BLaER1 treated with 17β-estradiol and CSF1 and Interleukin-3, amounts not matched to agents 10 nM and 100 nM (cell line): ENCODE measurements around the gene PRR18.

Source experiments
- H3K27ac ChIP-seq, 11 experiments: shearing (Covaris generic); formaldehyde crosslinking; 2 replicates each; pipeline ENCODE4 v1.8.1; 2022
- H3K27me3 ChIP-seq, 11 experiments: shearing (Covaris generic); formaldehyde crosslinking; 2 replicates each; pipeline ENCODE4 v1.8.1; 2022
- H3K36me3 ChIP-seq, 11 experiments: shearing (Covaris generic); formaldehyde crosslinking; 2 replicates each; pipeline ENCODE4 v1.8.1; 2022
- H3K4me1 ChIP-seq, 10 experiments: shearing (Covaris generic); formaldehyde crosslinking; 2 replicates each; pipeline ENCODE4 v1.8.1; 2022
- H3K4me2 ChIP-seq, 11 experiments: shearing (Covaris generic); formaldehyde crosslinking; 2 replicates each; pipeline ENCODE4 v1.8.1; 2022
- H3K4me3 ChIP-seq, 10 experiments: shearing (Covaris generic); formaldehyde crosslinking; 2 replicates each; pipeline ENCODE4 v1.8.1; 2022
- H3K9ac ChIP-seq, 11 experiments: shearing (Covaris generic); formaldehyde crosslinking; 2 replicates each; pipeline ENCODE4 v1.8.1; 2022
- H3K9me3 ChIP-seq, 11 experiments: shearing (Covaris generic); formaldehyde crosslinking; replicated peaks in 1 of 11; 2 replicates each; pipeline ENCODE4 v1.8.1; 2022
- H4K20me1 ChIP-seq, 11 experiments: shearing (Covaris generic); formaldehyde crosslinking; 2 replicates each; pipeline ENCODE4 v1.8.1; 2022
- Cebpa-rat ChIP-seq, 11 experiments: shearing (Covaris generic); IDR thresholded peaks; 2 replicates each; pipeline ENCODE4 v1.8.1; 2022

The PRR18 gene

DNA sequence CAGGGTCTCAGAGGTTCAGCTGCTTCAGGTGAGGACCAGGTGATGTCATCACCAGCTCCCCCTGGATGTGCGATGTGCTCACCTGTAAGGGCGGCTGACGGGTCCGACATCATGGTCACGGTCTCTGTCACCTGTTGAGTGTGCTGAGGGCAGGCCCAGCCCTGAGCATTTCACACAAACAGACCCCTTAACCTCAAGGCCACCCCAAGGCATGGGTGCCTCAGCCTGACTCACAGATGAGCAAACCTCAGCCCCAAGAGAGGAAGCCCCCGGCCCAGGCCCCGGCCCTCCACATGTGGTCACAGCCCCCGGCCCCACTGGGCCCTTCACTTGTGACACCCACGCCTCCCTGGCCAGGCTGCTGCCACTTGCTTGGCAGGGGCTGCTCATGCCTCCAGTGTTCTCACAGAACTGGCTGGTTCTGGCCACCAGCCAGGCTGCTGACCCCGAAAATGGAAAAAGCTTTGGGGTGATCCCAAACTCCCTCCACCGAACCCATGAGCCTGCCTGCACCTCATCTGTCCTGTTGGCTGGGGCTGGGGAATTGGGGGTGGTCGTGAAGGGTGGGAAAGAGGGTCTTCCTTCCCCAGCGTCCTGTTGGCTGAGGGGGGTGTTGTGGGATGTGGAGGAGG lies 33.3 kb downstream of the PRR18 start:
- Histone ChIP-seq H4K20me1 (no peaks in the 10 kb centered on the region; a peak in 1 of 22 replicates), H3K27ac (no peak overlapping the region), H3K4me1 (peaks cover 0 to 3% (median 0%) of the 10 kb centered on the region in 10 experiments; a peak in 1 of 20 replicates), H3K4me3 (no peak overlapping the region), H3K9ac (no peak overlapping the region), H3K36me3 (no peaks in the 10 kb centered on the region), H3K27me3 (no peaks in the 10 kb centered on the region), H3K9me3 (no peaks in the 10 kb centered on the region), H3K4me2 (no peak overlapping the region)
- no peak for TF ChIP-seq Cebpa-rat (IDR thresholded peaks at IDR 0.05)

DNA sequence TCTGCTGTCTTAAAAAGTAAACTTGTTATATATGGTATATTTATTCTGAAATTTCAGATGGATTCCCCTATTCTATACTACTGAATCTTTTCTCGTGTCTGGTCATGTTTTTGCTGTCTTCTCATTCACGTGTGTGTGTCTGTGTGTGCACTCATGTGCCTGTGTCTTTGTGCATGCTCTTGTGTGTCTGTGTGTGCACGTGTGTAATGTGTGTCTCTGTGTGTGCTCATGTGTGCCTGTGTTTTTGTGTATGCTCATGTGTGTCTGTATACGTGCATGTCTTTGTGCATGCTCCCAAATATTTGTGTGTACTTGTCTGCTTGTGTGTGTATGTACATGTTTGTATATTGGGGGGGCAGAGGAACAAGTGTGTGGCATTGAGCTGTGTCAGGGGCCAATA lies 34.0 kb downstream of the PRR18 start:
- Histone ChIP-seq H3K4me3 (no peak overlapping the region), H4K20me1 (no peaks in the 10 kb centered on the region; a peak in 1 of 22 replicates), H3K27ac (no peak overlapping the region), H3K36me3 (no peaks in the 10 kb centered on the region), H3K4me1 (peaks cover 0 to 3% (median 0%) of the 10 kb centered on the region in 10 experiments; a peak in 1 of 20 replicates), H3K9ac (no peak overlapping the region), H3K9me3 (no peaks in the 10 kb centered on the region), H3K27me3 (no peaks in the 10 kb centered on the region), H3K4me2 (no peak overlapping the region)
- no peak for TF ChIP-seq Cebpa-rat (IDR thresholded peaks at IDR 0.05)

- H4K20me1 ChIP-seq, result no peaks in the 10 kb centered on the region
- H3K4me1 ChIP-seq, result peaks cover 0 to 3% (median 0%) of the 10 kb centered on the region in 10 experiments; a peak in 1 of 20 replicates
- TF ChIP-seq Cebpa-rat (IDR thresholded peaks at IDR 0.05), result no peak
- H3K9ac ChIP-seq, result no peak overlapping the region
- H3K4me2 ChIP-seq, result no peak overlapping the region
- no peak overlapping the region for H3K4me3 ChIP-seq
- H3K36me3 ChIP-seq, result no peaks in the 10 kb centered on the region
- H3K27me3 ChIP-seq, result no peaks in the 10 kb centered on the region
- no peak overlapping the region for H3K27ac ChIP-seq
- H3K9me3 ChIP-seq, result no peaks in the 10 kb centered on the region
Measured at GRCh38 chr6:166271376-166271765, 36.8 kb downstream of the PRR18 start.

DNA sequence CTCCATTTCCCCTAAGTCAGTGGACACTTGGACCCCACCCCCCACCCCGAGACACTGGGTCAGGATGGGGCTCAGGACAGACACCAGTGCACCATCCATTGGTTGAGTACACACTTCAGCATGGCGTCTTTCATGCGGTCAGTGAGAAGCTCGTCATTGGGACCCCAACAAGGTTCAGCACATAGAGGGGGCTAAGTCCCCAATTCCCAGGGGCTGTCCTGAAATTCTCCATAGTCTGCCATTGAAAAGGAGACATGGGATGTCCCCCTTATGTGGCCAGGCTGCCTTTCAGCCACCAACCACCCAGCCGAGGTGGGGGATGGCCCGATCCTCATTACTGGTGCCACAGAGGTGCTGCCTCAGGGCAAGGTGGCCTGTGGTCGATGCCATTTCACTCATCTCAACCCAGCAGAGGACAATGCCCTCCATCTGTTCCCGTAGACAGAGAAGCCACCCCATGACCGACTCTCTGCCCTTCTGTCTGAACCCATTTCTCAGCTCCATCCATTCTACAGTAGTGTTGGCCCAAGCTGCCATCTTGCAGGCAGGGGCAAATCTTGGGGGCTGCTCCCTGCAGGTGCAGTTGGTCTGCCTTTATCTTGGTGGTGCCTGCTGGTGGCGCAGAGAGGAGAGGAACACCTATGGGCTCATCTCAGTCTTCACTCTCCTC lies 37.4 kb downstream of the PRR18 start:
- no peak overlapping the region for H3K4me2 ChIP-seq
- no peaks in the 10 kb centered on the region for H4K20me1 ChIP-seq
- no peaks in the 10 kb centered on the region for H3K27me3 ChIP-seq
- H3K4me3 ChIP-seq, result no peak overlapping the region
- TF ChIP-seq Cebpa-rat (IDR thresholded peaks at IDR 0.05), result no peak
- no peaks in the 10 kb centered on the region; a peak in 1 of 20 replicates for H3K4me1 ChIP-seq
- H3K9me3 ChIP-seq, result no peaks in the 10 kb centered on the region
- no peak overlapping the region for H3K27ac ChIP-seq
- no peak overlapping the region for H3K9ac ChIP-seq
- no peaks in the 10 kb centered on the region for H3K36me3 ChIP-seq

- H3K9me3 ChIP-seq, result no peaks in the 10 kb centered on the region
Measured at GRCh38 chr6:166269301-166270039, 38.7 kb downstream of the PRR18 start.

DNA sequence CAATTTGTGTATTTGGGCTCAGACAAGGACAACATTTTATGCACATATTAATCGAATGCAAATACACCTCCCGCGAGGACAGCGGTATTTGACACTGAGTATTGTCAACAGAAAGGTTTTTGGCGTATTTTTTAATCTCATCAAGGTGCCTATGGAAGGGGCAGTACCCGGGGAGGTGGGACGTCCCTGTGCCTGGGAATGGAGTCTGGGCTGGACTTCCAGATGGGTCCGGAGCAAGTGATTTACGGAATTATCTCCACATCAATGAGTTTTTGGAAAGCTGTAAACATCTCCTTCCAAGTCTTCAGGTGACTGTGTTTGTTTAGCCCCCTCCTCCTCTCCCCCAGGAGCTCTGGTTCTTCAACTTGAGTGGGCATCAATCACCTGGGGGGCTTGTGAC lies 39.8 kb downstream of the PRR18 start:
- H3K4me3 ChIP-seq, result no peak overlapping the region
- no peak overlapping the region for H3K9ac ChIP-seq
- H3K27me3 ChIP-seq, result no peaks in the 10 kb centered on the region
- H3K9me3 ChIP-seq, result no peaks in the 10 kb centered on the region
- no peaks in the 10 kb centered on the region for H4K20me1 ChIP-seq
- TF ChIP-seq Cebpa-rat (IDR thresholded peaks at IDR 0.05), result no peak
- H3K4me1 ChIP-seq, result no peaks in the 10 kb centered on the region
- no peak overlapping the region for H3K27ac ChIP-seq
- H3K4me2 ChIP-seq, result no peak overlapping the region
- H3K36me3 ChIP-seq, result no peaks in the 10 kb centered on the region

More at GRCh38 chr6:166269301-166270039, 38.7 kb downstream of the PRR18 start:
- H3K27me3 ChIP-seq, result no peaks in the 10 kb centered on the region
- H3K4me1 ChIP-seq, result no peaks in the 10 kb centered on the region
- no peak overlapping the region for H3K27ac ChIP-seq
- H4K20me1 ChIP-seq, result no peaks in the 10 kb centered on the region
- H3K9ac ChIP-seq, result no peak overlapping the region
- peak in 4 of 11 experiments; percentile 18 to 44 (median 26); a peak in 1 of 22 replicates for TF ChIP-seq Cebpa-rat (IDR thresholded peaks at IDR 0.05)
- H3K4me3 ChIP-seq, result no peak overlapping the region
- H3K4me2 ChIP-seq, result no peak overlapping the region
- no peaks in the 10 kb centered on the region for H3K36me3 ChIP-seq

DNA sequence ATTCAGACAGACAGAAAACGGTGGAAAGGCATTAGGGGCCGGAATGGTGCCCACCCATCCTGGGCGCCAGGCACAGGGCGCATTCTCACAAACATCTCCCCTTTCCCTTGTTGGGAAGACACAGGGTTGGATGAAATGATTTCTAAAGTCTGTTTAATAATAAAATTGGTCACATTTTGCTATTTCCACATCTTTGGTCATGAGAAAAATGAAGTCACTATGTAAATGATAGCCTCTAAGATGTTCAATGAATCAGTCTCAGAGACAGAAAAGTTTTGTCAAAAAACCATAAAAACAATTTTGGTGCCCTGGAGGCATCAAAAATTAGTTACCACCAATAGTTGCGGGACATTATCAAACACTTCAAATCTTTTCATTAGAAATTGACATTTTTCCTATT lies 40.7 kb downstream of the PRR18 start:
- no peak for TF ChIP-seq Cebpa-rat (IDR thresholded peaks at IDR 0.05)
- Histone ChIP-seq H3K27me3 (no peaks in the 10 kb centered on the region), H3K4me1 (no peaks in the 10 kb centered on the region)

GRCh38 chr6:166266336-166266735 lies 41.9 kb downstream of the PRR18 start:
- no peaks in the 10 kb centered on the region for H3K4me1 ChIP-seq
- no peaks in the 10 kb centered on the region for H3K36me3 ChIP-seq
- no peak overlapping the region for H3K4me3 ChIP-seq
- no peak overlapping the region for H3K9ac ChIP-seq
- no peaks in the 10 kb centered on the region for H4K20me1 ChIP-seq
- no peak overlapping the region for H3K27ac ChIP-seq
- no peaks in the 10 kb centered on the region for H3K9me3 ChIP-seq
- no peaks in the 10 kb centered on the region for H3K27me3 ChIP-seq
- no peak overlapping the region for H3K4me2 ChIP-seq
- TF ChIP-seq Cebpa-rat (IDR thresholded peaks at IDR 0.05), result no peak

More for the DNA sequence above, 40.7 kb downstream of the PRR18 start:
- Histone ChIP-seq H3K9me3 (no peaks in the 10 kb centered on the region), H3K9ac (no peak overlapping the region), H3K4me2 (no peak overlapping the region), H3K4me3 (no peak overlapping the region), H3K36me3 (no peaks in the 10 kb centered on the region), H3K27ac (no peak overlapping the region), H4K20me1 (no peaks in the 10 kb centered on the region)

- Histone ChIP-seq H4K20me1 (no peaks in the 10 kb centered on the region), H3K4me1 (peaks cover 23 to 30% (median 26%) of the 10 kb centered on the region in 10 experiments), H3K9ac (no peak overlapping the region), H3K9me3 (no peaks in the 10 kb centered on the region), H3K4me3 (no peak overlapping the region), H3K27me3 (no peaks in the 10 kb centered on the region), H3K36me3 (no peaks in the 10 kb centered on the region), H3K27ac (no peak overlapping the region), H3K4me2 (no peak overlapping the region)
- peak in 1 of 11 experiments; percentile 26; a peak in 1 of 22 replicates for TF ChIP-seq Cebpa-rat (IDR thresholded peaks at IDR 0.05)
Measured at GRCh38 chr6:166262743-166263515, 45.3 kb downstream of the PRR18 start.
